Cortex of kidney (tissue), 1 donor: ENCODE measurements around the gene ZNF823.
"Not testable (repeated sequence)": the region's sequence is repeated elsewhere in the genome, so short reads cannot be mapped to it uniquely, and the experiment has no call there.

ENCODE experiments used
- DNase-seq: peaks from one replicate; lab custom pipeline; 2025; lab: John Stamatoyannopoulos, UW

Gene ZNF823

DNA sequence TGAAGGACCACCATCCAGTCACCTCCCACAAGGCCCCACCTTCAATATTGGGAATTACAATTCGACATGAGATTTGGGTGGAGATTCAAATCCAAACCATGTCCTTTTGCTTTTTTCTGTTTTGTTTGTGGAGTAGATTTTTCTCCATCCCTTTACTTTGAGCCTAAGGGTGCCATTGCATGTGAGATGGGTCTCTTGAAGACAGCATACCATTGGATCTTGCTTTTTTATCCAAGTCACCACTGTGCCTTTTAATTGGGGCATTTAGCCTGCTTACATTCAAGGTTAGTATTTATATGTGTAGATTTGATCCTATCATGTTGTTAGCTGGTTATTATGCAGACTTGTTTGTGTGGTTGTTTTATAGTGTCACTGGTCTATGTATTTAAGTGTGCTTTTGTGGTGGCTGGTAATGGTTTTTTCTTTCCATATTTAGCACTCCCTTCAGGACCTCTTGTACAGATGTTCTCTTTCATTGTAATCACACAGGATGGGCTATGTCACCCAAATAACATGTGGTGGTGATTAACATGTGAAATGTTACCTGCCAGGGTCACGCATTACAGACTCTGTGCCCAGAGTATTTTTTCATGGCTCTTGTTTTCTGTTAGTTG is 58.0 kb downstream of the ZNF823 start:
- no peak for DNase-seq

DNA sequence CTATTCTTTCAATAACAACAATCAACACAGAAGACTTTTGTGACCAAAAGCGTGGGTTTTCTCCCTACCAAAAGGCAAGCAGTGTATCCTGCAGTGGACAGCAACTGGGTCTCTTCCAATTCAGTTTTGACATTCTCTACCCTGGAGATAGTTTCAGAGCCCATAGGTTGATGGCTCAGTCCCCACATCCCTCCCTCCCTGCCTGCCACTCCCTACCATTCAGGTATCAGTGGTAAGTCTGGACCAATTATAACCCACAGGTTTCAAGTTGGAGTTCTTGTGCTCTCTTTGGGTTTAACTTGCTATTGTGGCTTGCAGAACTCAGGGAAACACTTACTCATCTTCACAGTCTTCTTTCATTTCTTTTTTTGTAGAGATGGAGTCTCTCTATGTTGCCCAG is 60.2 kb downstream of the ZNF823 start:
- no peak for DNase-seq

DNA sequence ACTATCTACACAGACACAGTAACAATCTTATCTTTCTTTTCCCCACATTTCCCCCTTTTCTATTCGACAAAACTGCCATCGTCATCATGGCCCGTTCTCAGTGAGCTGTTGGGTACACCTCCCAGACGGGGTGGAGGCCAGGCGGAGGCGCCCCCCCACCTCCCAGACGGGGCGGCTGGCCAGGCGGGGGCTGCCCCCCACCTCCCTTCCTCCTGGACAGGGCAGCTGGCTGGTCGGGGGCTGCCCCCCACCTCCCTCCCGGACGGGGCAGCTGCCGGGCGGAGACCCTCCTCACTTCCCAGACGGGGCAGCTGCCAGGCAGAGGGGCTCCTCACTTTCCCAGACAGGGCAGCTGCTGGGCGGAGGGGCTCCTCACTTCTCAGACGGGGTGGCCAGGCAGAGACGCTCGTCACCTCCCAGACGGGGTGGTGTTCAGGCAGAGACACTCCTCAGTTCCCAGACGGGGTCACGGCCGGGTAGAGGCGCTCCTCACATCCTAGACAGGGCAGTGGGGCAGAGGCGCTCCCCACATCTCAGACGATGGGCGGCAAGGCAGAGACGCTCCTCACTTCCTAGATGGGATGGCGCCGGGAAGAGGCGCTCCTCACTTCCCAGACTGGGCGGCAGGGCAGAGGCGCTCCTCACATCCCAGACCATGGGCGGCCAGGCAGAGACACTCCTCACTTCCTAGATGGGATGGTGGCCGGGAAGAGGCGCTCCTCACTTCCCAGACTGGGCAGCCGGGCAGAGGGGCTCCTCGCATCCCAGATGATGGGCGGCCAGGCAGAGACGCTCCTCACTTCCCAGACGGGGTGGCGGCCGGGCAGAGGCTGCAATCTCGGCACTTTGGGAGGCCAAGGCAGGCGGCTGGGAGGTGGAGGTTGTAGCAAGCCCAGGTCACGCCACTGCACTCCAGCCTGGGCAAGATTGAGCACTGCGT is 61.8 kb downstream of the ZNF823 start:
- DNase-seq, result not testable (repeated sequence)

DNA sequence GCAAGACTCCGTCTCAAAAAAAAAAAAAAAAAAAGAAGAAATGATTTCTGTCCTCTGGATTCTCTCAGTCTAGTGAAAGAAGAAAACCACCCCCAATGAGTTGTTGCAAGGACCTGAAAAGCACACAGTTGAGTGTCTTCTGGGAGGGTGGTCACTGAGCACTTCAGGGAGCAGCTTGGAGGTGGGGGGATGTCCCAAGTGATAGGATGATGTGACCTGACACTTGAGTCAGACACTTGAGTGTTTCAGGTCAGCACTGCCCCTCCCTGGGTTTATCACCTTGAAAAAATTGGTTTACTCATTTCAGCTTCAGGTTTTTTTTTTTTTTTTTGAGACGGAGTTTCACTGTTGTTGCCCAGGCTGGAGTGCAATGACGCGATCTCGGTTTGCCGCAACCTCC is 63.2 kb downstream of the ZNF823 start:
- DNase-seq, result no peak

DNA sequence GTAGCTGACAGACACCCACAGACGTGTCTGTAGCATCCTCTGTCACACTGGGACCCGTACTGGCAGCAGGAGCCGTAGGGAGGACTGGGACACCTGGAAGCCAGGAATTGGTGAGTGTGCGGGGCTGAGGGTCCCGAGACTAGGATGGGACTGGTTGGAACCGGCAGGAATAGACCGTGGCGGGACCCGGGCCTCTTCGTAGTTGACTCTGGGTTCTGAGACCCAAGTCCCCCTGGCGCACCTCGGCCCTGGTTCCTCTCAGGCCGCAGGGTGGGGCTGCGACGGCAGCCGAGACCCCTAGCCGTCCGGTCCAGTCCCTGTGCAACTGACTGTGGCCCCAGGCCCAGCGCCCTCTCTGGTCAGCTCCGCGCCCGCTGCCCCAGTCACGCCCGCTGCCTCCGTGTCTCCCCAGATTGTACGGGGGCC is 64.7 kb downstream of the ZNF823 start:
- no peak for DNase-seq

DNA sequence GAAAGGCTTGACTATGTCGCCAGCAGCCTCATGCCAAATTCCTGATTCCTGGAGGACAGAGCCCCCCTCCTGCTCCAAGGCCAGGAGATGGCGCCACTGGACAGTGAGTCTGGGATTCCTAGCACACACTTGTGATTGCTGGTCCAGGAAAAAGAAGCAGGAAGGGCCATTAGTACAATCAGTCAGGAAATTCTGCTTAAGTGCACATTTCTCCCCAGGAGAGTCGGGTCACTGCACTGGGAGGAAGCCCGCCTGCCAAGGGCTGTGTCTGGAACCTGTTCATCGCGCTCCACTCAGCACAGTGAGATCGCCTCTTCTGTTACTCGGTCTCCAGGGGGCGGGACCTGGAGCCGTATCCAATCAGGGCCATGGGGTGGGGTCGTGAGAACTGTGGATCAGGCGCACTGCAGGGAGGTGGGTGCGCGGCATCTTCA is 65.1 kb downstream of the ZNF823 start:
- no peak for DNase-seq
